Uterus (tissue), 4 donors: ENCODE measurements around the gene TMF1. TPM values are rescaled to one million over a fixed set of nuclear protein-coding genes. Genes with fewer than 3 reads are reported as not detected.
A peak's percentile ranks its signal among the peaks of the same experiment; 100 is the strongest.

ENCODE experiments used
- DNase-seq, 2 donors: peaks; one replicate each; pipeline ENCODE4 v3.0.0-alpha.2; 2019 to 2020
- H3K27ac ChIP-seq, 2 donors: fragments of 200-600 bp; sonication (generic); 1 replicate in 1 of 2; 2 replicates in 1 of 2; pipeline ENCODE4 v1.5.1; 2016 to 2018
- H3K27me3 ChIP-seq, 2 donors: fragments of 200-600 bp; sonication (generic); one replicate each; pipeline ENCODE4 v1.5.1; 2018 to 2019; ENCODE audit warnings: control low read depth in 1 of 2
- H3K36me3 ChIP-seq, 2 donors: fragments of 200-600 bp; sonication (generic); one replicate each; pipeline ENCODE4 v1.5.1; 2019; ENCODE audit warnings: control low read depth in 1 of 2
- H3K4me1 ChIP-seq, 2 donors: fragments of 200-600 bp; sonication (generic); one replicate each; pipeline ENCODE4 v1.5.1; 2018 to 2019; ENCODE audit warnings: control low read depth in 1 of 2
- H3K4me3 ChIP-seq, 2 donors: fragments of 200-600 bp; sonication (generic); 1 replicate in 1 of 2; 2 replicates in 1 of 2; pipeline ENCODE4 v1.5.1; 2018 to 2019; ENCODE audit warnings: mild to moderate bottlenecking in 1 of 2
- H3K9me3 ChIP-seq, 2 donors: fragments of 200-600 bp; sonication (generic); one replicate each; pipeline ENCODE4 v1.5.1; 2019; ENCODE audit warnings: control low read depth in 1 of 2
- POLR2A ChIP-seq, 2 donors: fragments of 450-650 bp; IDR thresholded peaks; one replicate each; pipeline ENCODE4 v1.6.1; 2016; ENCODE audit warnings: antibody characterized with exemption in 2 of 2, mild to moderate bottlenecking in 1 of 2, moderate library complexity in 1 of 2
- intact Hi-C: fragments of 100-400 bp; cut with DNase I; formaldehyde crosslinking; loops from one replicate; pipeline ENCODE4 v1.15.1; 2023; ENCODE audit warnings: low total_unique reads
- microRNA counts, 2 donors: library from miRNA; unstranded; fragments of <30 nt; microRNA quantifications; one replicate each; lab custom pipeline; 2016 to 2017
- microRNA-seq: library from miRNA; unstranded; fragments of <30 nt; microRNA quantifications from one replicate; pipeline ENCODE4, GENCODE V29; 2016; ENCODE audit warnings: borderline microRNAs expressed, borderline replicate concordance
- small RNA-seq: library from RNA; depleted of rRNA; stranded (forward); fragments of <200 nt; gene quantifications from one replicate; pipeline ENCODE3, GENCODE V24; 2016
- total RNA-seq, 4 donors: library from RNA; depleted of rRNA in 3 of 4; stranded (reverse); fragments of >200 nt in 3 of 4; gene quantifications; one replicate each; pipeline versions ENCODE4 v1.1.0 to v1.2.4, GENCODE V29; 2014 to 2023
- TF ChIP-seq, protein P1 (sequence below), 4 experiments: fragments of 200-600 bp in 2 of 4; fragments of 450-650 bp in 2 of 4; sonication (generic) in 2 of 4; IDR thresholded peaks; one replicate each; pipeline ENCODE4 v1.5.1; 2016 to 2019; ENCODE audit warnings: antibody characterized with exemption in 4 of 4, mild to moderate bottlenecking in 2 of 4, moderate library complexity in 1 of 4
- donor health status: DM: yes; HTN: yes; CAD: no.

TMF1 gene
- total RNA-seq, 4 donors from 2014 or later: 24.1 to 69.3 (median 44.9) TPM

DNA sequence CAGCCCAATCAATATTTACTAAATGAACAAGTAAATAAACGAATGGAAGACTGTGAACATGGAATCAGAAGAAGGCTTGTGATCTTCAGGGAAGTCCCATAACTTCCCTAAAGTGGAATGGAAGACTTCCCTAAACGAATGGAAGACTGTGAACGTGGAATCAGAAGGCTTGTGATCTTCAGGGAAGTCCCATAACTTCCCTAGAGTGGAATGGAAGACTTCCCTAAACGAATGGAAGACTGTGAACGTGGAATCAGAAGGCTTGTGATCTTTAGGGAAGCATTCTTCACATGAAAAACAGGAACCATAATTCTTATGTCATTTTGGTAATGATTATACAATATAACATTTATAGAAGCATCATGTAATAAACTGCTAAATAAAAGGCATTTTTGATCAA lies 77.4 kb downstream of the TMF1 start:
- Histone ChIP-seq H3K36me3 (no peaks in the 10 kb centered on the region), H3K9me3 (no peaks in the 10 kb centered on the region), H3K27ac (no peak overlapping the region), H3K4me1 (no peaks in the 10 kb centered on the region), H3K4me3 (no peak overlapping the region), H3K27me3 (no peaks in the 10 kb centered on the region)
- TF ChIP-seq, protein P1, sequence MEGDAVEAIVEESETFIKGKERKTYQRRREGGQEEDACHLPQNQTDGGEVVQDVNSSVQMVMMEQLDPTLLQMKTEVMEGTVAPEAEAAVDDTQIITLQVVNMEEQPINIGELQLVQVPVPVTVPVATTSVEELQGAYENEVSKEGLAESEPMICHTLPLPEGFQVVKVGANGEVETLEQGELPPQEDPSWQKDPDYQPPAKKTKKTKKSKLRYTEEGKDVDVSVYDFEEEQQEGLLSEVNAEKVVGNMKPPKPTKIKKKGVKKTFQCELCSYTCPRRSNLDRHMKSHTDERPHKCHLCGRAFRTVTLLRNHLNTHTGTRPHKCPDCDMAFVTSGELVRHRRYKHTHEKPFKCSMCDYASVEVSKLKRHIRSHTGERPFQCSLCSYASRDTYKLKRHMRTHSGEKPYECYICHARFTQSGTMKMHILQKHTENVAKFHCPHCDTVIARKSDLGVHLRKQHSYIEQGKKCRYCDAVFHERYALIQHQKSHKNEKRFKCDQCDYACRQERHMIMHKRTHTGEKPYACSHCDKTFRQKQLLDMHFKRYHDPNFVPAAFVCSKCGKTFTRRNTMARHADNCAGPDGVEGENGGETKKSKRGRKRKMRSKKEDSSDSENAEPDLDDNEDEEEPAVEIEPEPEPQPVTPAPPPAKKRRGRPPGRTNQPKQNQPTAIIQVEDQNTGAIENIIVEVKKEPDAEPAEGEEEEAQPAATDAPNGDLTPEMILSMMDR (IDR thresholded peaks at IDR 0.05): no peak
- no peak for TF ChIP-seq POLR2A (IDR thresholded peaks at IDR 0.05)
- DNase-seq: no peak
- intact Hi-C loops: no loop called here

GRCh38 chr3:68973639-68974038 lies 78.5 kb downstream of the TMF1 start:
- intact Hi-C loops: no loop called here
- no peaks in the 10 kb centered on the region for H3K27me3 ChIP-seq
- no peak for DNase-seq

DNA sequence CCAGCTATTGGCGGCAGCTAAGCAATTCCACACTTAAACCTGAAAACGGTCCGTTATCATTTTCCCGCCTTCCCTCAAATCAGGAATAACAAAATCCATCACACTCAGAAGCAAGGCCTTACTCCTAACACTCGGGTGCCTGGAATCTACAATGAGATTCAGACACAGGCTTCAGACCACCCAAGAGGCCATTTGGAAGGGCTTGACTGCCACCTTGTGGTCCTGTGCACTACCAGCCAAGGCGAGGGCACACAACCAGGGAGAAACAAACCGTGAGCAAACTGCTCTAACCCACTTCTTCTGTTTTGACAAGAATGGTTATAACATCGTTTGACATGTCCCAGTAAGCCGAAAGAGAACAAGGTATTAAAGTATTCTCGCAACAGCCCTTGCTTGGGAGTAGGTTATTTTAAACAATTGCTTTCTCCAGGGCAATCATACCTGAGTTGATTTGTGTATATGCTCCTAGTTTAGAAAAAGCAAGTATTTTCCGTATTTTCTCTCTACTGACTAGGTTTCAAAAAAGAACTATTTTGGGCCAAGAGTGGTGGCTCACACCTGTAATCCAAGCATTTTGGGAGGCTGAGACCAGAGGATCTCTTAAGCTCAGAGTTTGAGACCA lies 79.7 kb downstream of the TMF1 start:
- DNase-seq: peak in 1 of 2 donors; percentile 16
- intact Hi-C loops: no loop called here
- Histone ChIP-seq H3K4me1 (no peaks in the 10 kb centered on the region), H3K36me3 (no peaks in the 10 kb centered on the region), H3K27ac (no peak overlapping the region), H3K27me3 (no peaks in the 10 kb centered on the region), H3K9me3 (no peaks in the 10 kb centered on the region), H3K4me3 (no peak overlapping the region)
- TF ChIP-seq, protein P1 (IDR thresholded peaks at IDR 0.05): peak in 3 of 4 experiments; percentile 26 to 41 (median 31)
- no peak for TF ChIP-seq POLR2A (IDR thresholded peaks at IDR 0.05)

More at GRCh38 chr3:68973639-68974038, 78.5 kb downstream of the TMF1 start:
- H3K9me3 ChIP-seq: no peaks in the 10 kb centered on the region
- no peaks in the 10 kb centered on the region for H3K36me3 ChIP-seq
- H3K27ac ChIP-seq: no peak overlapping the region
- TF ChIP-seq, protein P1 (IDR thresholded peaks at IDR 0.05): no peak
- no peak for TF ChIP-seq POLR2A (IDR thresholded peaks at IDR 0.05)
- no peaks in the 10 kb centered on the region for H3K4me1 ChIP-seq
- no peak overlapping the region for H3K4me3 ChIP-seq

MicroRNA genes within 50 kb of the gene (microRNA counts, 767-probe panel; counts per million panel counts)
- microRNA hsa-miR-3136-5p (lab: Ali Mortazavi, UCI): 0 counts per million in 2 donors

Small RNA genes lying within 50 kb of the gene (microRNA-seq; reads per million reads assigned to microRNA genes)
- gene MIR3136: not detected

Small RNA genes lying within 50 kb of the gene (small RNA-seq; reads per million reads assigned to genes)
- gene MIR3136: not detected

Other genes starting within 250 kb of the TMF1 start
- under 1 TPM in 1 of 4 donors, not detected in 3; 0.14 TPM for gene TAFA4, start 119.8 kb downstream of the TMF1 start, total RNA-seq
- 10 to 100 TPM; 44.1 to 73.0 (median 57.9) TPM for gene EOGT, start 38.6 kb downstream of the TMF1 start, total RNA-seq
- gene UBA3, start 28.0 kb upstream of the TMF1 start, total RNA-seq: 100 to 1,000 TPM in 2 of 4 donors, 10 to 100 TPM in 2; 62.9 to 122 (median 91.0) TPM
- gene ARL6IP5, start 32.6 kb upstream of the TMF1 start, total RNA-seq: 100 to 1,000 TPM in 3 of 4 donors, 10 to 100 TPM in 1; 86.8 to 143 (median 120) TPM
- gene LMOD3, start 70.3 kb upstream of the TMF1 start, total RNA-seq: under 1 TPM in 1 of 4 donors, not detected in 3; 0.24 TPM